Transverse colon (tissue), 4 donors: ENCODE results near the gene DCDC2C. TPM values are rescaled to one million over a fixed set of nuclear protein-coding genes. Genes with fewer than 3 reads are reported as not detected.

Experiments used
- DNase-seq: peaks from one replicate; pipeline ENCODE4 v3.0.0-alpha.2; 2019
- H3K27ac ChIP-seq, 4 donors: fragments of 200-600 bp; sonication (generic); 2 replicates each; pipeline ENCODE4 v1.5.1; 2016 to 2018; ENCODE audit warnings: inconsistent platforms in 4 of 4
- H3K27me3 ChIP-seq: fragments of 200-600 bp; sonication (generic); 2 replicates; pipeline ENCODE4 v1.5.1; 2017; ENCODE audit warnings: inconsistent platforms
- H3K36me3 ChIP-seq, 4 donors: fragments of 200-600 bp; sonication (generic); 2 replicates each; pipeline ENCODE4 v1.5.1; 2017 to 2019; ENCODE audit warnings: inconsistent platforms in 4 of 4
- H3K4me1 ChIP-seq, 4 donors: fragments of 200-600 bp; sonication (generic); 2 replicates each; pipeline ENCODE4 v1.5.1; 2017 to 2020; ENCODE audit warnings: inconsistent platforms in 4 of 4
- H3K4me3 ChIP-seq, 4 donors: fragments of 200-600 bp; sonication (generic); 1 replicate in 1 of 4; 2 replicates in 3 of 4; pipeline versions ENCODE4 v1.5.1 to v1.6.1; 2017 to 2019; ENCODE audit warnings: inconsistent platforms in 4 of 4
- H3K9me3 ChIP-seq, 2 donors: fragments of 200-600 bp; sonication (generic); 2 replicates each; pipeline ENCODE4 v1.5.1; 2017 to 2019; ENCODE audit warnings: inconsistent platforms in 2 of 2
- CTCF ChIP-seq, 5 experiments: fragments of 200-600 bp in 3 of 5; fragments of 450-650 bp in 2 of 5; sonication (generic) in 3 of 5; IDR thresholded peaks; 1 replicate in 2 of 5; 2 replicates in 3 of 5; pipeline ENCODE4 v1.5.1; 2016 to 2017; ENCODE audit warnings: antibody characterized with exemption in 5 of 5, inconsistent platforms in 3 of 5, mild to moderate bottlenecking in 2 of 5, moderate library complexity in 1 of 5
- EP300 ChIP-seq: sonication (generic); formaldehyde crosslinking; IDR thresholded peaks from one replicate; pipeline ENCODE4 v1.6.1; 2017; ENCODE audit warnings: antibody characterized with exemption, low read depth
- POLR2A ChIP-seq: fragments of 450-650 bp; IDR thresholded peaks from one replicate; pipeline ENCODE4 v1.6.1; 2016; ENCODE audit warnings: antibody characterized with exemption, mild to moderate bottlenecking, moderate library complexity
- POLR2AphosphoS5 ChIP-seq, 3 donors: sonication (generic); formaldehyde crosslinking; IDR thresholded peaks; one replicate each; pipeline ENCODE4 v1.6.1; 2016; ENCODE audit warnings: antibody characterized with exemption in 3 of 3
- WGBS, 2 donors: methylation state at CpG; one replicate each; pipeline ENCODE4 v1.1.5; 2018; ENCODE audit warnings: low coverage in 1 of 2; 5-methylcytosine and 5-hydroxymethylcytosine counted together
- in situ Hi-C, 4 donors: fragments of 200-750 bp; cut with MboI; loops; one replicate each; pipeline versions ENCODE4 v1.15.0 to v1.15.1; 2017; ENCODE audit warnings: low sequenced_read_pairs in 3 of 4, low pct_ligation_motif_present in 1 of 4, low pct_unique_long_range_greater_than_20kb in 1 of 4
- intact Hi-C: fragments of 100-400 bp; cut with DNase I; formaldehyde crosslinking; loops from one replicate; pipeline ENCODE4 v1.15.1; 2023; ENCODE audit warnings: low total_unique reads
- total RNA-seq, 4 donors: library from RNA; depleted of rRNA; stranded (reverse); fragments of >200 nt; gene quantifications; one replicate each; pipeline ENCODE4 v1.1.0, GENCODE V29; 2016

The DCDC2C gene
- total RNA-seq, 4 donors from 2014 or later, result not detected

DNA sequence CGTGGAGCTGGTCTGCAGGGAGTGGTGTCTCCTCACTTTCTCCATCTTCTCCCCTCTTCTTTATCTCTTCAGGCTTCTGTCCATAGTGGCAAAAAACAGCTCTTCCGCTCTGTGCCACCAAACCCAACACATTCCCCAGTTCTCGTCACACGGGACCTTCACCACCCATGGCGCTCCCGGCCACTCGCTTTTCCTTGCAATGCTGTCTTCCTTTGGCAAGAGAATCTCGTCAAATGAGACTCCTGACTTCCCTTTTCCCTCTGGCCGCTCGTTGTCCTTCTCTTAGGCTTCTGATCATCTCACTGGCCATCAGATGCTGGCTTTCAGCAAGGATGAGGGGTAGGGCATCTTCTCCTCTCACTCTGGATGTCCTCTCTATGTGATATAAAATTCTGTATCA is 72.9 kb downstream of the DCDC2C start:
- no peaks in the 10 kb centered on the region for H3K4me1 ChIP-seq
- TF ChIP-seq EP300 (no peak), POLR2AphosphoS5 (IDR thresholded peaks at IDR 0.05) (no peak), CTCF (IDR thresholded peaks at IDR 0.05) (no peak), POLR2A (no peak)
- H3K27me3 ChIP-seq, result peaks cover 5% of the 10 kb centered on the region
- 89 to 90% methylated on average over 10 of the region's 10 CpGs for WGBS, 2 donors
- no peaks in the 10 kb centered on the region for H3K36me3 ChIP-seq
- H3K9me3 ChIP-seq, result no peaks in the 10 kb centered on the region
- no peak overlapping the region for H3K27ac ChIP-seq
- in situ Hi-C loops (no loop called here), intact Hi-C loops (no loop called here)
- DNase-seq, result no peak
- H3K4me3 ChIP-seq, result no peak overlapping the region

GRCh38 chr2:3777966-3778365 is 74.6 kb downstream of the DCDC2C start:
- DNase-seq, result no peak
- TF ChIP-seq POLR2A (no peak), EP300 (no peak)
- WGBS, 2 donors, result 76% methylated on average over 7 of the region's 11 CpGs; no CpG with 5 or more reads in 1 of the 2 donors
- peaks cover 5% of the 10 kb centered on the region for H3K27me3 ChIP-seq
- intact Hi-C loops, result no loop called here
- no peaks in the 10 kb centered on the region for H3K4me1 ChIP-seq
- no peak overlapping the region for H3K27ac ChIP-seq
- H3K9me3 ChIP-seq, result no peaks in the 10 kb centered on the region
- no peak overlapping the region for H3K4me3 ChIP-seq
- H3K36me3 ChIP-seq, result no peaks in the 10 kb centered on the region
- in situ Hi-C loops, result no loop called here

- Histone ChIP-seq H3K4me3 (no peak overlapping the region), H3K4me1 (no peaks in the 10 kb centered on the region), H3K36me3 (no peaks in the 10 kb centered on the region), H3K27ac (no peak overlapping the region), H3K9me3 (no peaks in the 10 kb centered on the region), H3K27me3 (peaks cover 5% of the 10 kb centered on the region)
- no peak for TF ChIP-seq EP300
- no peak for TF ChIP-seq POLR2AphosphoS5 (IDR thresholded peaks at IDR 0.05)
- TF ChIP-seq CTCF (IDR thresholded peaks at IDR 0.05), result no peak
- TF ChIP-seq POLR2A, result no peak
- 77% methylated on average over 24 of the region's 24 CpGs; no CpG with 5 or more reads in 1 of the 2 donors for WGBS, 2 donors
- intact Hi-C loops (no loop called here), in situ Hi-C loops (no loop called here)
- no peak for DNase-seq
These were observed 75.6 kb downstream of the DCDC2C start for GRCh38 chr2:3778851-3779495.

GRCh38 chr2:3779496-3780049 is 76.2 kb downstream of the DCDC2C start:
- H3K4me3 ChIP-seq, result no peak overlapping the region
- H3K27ac ChIP-seq, result no peak overlapping the region
- intact Hi-C loops (loop anchor here (10.0 kb wide), 1 partner anchor 55 kb away; no protein-coding TSS in a partner anchor), in situ Hi-C loops (no loop called here)
- H3K36me3 ChIP-seq, result no peaks in the 10 kb centered on the region
- no peak for DNase-seq
- H3K27me3 ChIP-seq, result peaks cover 5% of the 10 kb centered on the region
- H3K9me3 ChIP-seq, result no peaks in the 10 kb centered on the region
- WGBS, 2 donors, result 20 to 29% methylated on average over 2 to 10 of the region's 10 CpGs
- TF ChIP-seq EP300, result no peak
- no peak for TF ChIP-seq CTCF (IDR thresholded peaks at IDR 0.05)
- H3K4me1 ChIP-seq, result no peaks in the 10 kb centered on the region
